Fibroblast of skin of abdomen (primary cell): ENCODE measurements around the gene FGF3. TPM values are rescaled to one million over a fixed set of nuclear protein-coding genes. Genes with fewer than 3 reads are reported as not detected.

Experiments used
- DNase-seq: peaks from one replicate; pipeline ENCODE4 v3.0.0-alpha.2; 2013
- polyA plus RNA-seq, 2 experiments: library from polyadenylated mRNA; unstranded; fragments of 120-200 nt; gene quantifications; one replicate each; pipeline ENCODE4 v1.2.1, GENCODE V29; 2013; ENCODE audit not compliant: insufficient read length in 2 of 2

The FGF3 gene
- not detected for polyA plus RNA-seq (2013, experiment 1 of 2; ENCODE audit: insufficient read length)
- polyA plus RNA-seq (2013, experiment 2 of 2; ENCODE audit: insufficient read length), result not detected

DNA sequence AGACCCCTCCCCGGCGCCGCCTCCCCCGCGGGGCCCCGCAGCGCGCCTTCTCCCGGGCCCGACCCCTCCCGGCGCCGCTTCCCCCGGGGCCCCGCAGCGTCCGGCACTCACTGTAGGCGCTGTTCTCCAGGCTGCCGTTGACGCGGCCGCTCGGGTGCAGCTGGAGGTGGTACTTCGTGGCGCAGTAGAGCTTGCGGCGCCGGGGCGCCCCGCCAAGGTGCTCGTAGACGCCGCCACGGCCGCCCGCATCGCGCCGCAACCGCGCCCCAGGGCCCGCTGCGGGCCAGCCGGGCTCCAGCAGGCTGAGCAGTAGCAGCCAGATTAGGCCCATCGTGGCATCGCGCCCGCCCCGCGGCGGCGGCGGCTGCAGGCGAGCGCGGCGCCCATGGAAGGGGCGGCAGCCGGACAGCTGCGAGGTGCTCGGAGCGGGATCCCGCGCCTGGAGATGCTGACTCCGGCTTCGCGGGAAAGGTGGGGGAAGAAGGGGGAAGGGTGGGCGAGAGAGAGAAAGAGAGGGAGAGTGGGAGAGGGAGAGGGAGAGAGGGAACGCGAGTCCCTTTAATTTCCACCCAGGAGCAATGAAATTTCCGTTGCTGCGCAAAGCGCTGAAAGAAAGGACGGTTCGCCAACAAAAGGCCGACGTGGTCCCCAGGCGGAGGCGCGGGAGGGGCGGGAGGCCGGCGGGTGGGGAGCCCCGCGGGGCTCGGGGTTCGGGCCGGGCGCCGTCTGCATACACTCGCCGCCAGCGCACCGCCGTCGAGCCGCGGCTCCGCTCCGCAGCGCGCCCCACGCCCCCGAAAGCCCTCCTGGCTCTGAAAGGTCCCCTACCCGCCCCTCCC is at the start of gene FGF3:
Gene FGF3 (minus strand): TSS at position 814 of the 839 bp plus-strand sequence. CDS start 483 bp downstream, at position 331.
- no peak for DNase-seq

DNA sequence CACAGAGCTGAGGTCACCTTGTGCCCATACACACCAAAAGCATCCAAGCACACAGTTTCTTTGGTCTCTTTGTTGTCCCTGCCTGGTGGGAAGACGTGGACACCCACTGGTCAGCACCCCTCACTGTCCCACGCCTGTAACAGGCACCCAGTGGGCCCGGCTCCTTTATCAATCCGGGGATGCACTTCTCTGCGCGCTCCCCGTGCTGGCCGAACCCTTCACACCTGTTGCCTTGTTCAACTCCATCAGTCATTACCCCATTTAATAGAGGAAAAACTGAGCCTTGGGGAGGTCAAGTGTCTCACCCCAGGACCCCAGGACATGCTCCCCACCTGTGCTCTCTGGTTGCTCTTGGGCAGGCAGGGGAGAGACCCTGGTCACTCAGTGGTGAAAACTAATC is 49.7 kb upstream of the FGF3 start:
- DNase-seq, result no peak

DNA sequence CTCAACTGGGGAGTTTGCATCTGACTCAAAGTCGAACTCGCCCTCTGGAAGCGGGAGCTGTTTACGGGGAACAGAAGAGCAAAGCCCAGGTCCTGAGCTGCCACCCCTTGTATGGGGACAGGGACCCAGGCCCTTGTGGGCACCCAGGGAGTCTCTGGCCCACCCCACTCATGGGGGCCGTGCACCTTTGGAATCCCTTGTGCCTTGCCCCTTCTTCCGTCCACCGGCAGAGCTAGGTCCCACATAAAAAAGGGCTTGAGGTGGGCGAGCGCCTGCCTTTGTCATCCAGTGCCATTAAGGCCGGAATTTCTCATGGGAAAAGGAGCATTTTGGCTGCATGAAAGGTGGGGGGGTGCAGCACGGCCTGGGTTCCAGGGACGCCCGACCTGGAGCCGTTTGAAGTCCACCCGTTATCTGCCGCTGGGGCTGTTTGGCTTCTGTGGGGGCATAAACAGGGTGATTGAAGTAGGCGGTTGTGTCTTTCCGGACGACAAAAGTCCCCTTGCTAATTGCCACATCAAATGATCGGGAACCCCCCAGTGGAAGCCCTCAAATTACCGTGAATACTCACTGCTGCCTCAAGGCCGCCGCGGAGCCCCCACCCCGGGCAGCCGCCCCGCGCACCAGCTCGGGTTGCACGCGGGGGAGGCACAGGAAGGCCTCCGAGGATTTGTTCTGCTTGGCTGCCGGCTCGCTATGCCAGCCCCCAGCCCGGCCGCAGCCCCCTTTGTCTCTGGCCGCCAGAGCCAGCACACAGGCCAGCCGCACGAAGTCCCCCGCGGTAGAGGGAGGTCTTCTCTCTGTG is 49.0 kb upstream of the FGF3 start:
- DNase-seq, result no peak

DNA sequence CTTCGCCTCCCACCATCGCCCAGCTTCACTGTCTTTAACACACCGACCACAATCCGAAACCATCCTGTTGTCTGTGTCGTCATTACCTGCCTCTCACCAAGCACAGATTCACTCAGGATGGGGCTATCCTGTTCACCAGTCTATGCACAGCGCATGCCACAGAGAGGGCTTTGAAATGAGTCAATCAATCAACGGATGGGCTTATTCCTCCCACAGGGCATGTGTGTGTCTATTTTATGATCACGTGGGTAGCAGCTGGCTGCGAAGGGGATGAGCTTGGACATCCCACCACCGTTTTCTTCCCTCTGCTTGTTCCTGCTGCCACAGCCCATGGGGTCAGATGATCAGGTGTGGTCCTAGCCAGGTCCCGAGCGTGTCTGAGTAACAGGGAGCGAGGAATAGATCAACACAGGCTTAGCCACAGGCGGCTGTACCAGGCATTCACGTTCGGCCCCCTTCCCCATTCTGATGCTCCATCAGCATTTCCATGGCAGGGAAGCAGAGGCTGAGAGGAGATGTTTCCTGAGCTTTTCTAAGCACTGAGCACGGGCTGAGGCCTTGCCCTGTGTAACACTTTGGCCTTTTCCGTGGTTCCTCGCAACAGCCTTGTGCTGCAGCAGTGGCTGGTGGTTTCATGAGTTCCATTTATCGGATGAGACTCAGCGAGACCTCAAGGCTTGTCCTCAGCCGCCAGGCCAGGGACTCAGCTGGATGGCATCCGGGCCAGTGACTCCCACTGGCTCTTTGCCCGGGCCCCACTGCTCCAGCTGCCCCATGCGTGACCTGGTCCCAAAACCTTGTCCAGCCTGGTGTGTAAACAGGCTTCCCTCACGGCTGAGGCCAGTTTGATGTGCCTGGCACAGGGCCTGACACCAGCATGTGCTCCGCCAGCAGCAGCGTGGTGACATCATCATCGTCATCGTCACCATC is 48.1 kb upstream of the FGF3 start:
- no peak for DNase-seq

DNA sequence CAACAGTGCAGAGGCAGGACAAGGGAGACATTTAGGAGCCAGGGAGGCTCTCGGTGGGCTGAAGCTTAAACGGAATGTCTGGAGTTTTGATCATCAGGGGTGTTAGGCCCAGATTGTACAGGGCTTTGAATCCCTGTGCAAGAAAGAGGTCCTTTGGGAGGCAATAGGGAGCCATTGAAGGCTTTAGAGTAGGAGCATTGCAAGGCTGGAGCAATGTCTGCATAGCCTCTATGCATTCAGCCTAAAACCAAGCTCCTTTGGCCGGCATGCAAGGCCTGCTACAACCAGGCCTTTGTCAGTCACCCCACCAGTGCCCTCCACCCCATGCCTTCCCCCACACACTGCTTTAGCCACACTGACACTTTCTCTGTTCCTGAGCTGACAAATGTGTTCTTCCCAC is 47.4 kb upstream of the FGF3 start:
- DNase-seq, result no peak

DNA sequence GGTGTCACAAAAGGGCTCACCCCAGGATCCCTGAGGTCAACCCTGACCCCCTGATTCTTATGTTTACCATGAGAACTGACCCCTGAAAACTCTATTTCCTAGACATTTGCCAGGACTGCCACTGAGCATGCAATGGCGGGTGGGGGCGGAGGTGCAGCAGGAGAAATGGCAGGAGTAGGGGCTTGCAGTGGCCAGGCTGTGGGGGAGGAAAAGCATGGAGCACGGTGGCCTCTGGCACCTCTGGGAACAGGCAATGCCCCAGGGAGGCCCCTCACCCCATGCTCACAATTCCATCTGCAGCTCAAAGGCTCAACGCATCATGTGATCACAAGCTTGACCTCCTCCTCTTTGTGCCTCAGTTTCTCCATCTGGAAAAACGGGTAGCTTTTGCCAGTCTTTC is 46.5 kb upstream of the FGF3 start:
- no peak for DNase-seq

DNA sequence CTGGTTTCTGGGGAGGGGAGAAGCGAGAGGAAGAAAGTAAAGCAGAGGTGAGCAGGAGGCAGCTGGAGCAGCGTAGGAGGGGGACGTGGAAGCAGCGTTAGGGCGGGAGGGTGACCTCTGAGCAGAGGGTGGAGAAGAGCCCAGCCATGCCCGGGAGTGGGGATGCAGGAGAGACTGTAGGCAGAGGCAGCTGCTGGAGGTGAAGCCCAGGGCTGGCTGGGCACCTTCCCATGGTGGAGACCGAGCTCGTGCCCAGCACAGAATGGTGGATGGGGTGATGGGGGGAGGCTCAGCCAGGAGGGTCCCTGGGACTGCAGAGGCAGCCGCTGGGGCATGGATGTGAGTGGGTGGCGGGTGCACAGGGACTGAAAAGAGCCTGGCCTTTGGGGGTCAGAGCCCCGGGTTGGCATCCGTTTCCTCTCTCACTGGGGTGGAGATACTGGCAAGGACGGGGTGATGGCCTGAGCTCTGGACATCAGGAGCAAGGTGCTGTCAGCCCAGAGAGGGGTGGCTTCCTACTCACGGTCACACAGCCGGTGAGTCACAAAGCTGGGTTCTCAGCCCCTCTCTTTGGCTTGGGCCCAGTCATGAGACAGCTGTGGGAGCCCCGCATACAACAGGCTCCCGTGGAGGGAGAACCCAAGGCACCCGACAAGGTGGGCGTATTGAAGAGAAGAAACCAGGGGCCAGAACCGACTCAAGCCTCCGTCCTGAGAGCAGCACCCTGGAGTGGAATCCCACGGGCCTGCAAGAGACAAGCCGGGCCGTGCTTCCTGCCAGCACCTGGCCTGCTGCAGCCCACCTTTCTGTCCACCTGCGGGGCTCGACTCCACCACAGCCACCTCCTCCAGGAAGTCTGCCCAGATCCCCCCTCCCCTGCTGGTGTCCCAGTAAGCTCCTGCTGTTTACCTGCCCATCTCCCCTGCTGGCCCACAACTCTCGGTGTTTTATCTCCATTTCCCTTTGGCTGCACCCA is 45.8 kb upstream of the FGF3 start:
- no peak for DNase-seq

DNA sequence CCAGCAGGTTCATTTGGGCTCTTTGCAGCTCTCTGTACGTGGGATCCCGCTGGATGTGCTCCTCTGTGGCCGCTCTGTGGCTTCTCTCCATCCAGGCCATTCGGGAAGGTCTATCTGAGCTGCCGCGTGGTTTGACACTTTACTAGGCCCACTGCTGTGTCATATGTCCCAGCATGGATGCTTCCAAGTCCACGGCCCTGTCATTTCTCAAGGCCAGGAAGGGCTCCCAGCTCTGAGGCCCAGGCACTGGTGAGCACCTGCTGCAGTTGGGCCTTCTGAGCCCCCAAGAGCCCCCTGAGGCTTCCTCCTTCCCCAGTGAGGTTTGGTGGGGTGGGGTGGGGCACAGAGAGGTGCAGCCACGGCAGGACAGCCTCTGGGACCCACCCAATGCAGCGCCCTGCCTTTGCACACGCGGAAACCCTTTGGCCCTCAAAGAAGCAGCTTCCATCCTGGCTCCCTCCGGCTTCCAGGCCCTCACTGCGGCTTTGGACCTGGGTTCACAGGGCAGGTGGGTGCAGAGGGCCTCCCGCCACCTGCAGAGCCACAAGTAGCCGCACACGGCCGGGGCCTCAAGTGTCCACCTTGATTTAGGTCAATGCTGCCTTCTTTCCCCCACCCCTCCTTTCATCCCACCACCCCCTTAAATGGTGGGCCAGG is 44.5 kb upstream of the FGF3 start:
- DNase-seq, result no peak

DNA sequence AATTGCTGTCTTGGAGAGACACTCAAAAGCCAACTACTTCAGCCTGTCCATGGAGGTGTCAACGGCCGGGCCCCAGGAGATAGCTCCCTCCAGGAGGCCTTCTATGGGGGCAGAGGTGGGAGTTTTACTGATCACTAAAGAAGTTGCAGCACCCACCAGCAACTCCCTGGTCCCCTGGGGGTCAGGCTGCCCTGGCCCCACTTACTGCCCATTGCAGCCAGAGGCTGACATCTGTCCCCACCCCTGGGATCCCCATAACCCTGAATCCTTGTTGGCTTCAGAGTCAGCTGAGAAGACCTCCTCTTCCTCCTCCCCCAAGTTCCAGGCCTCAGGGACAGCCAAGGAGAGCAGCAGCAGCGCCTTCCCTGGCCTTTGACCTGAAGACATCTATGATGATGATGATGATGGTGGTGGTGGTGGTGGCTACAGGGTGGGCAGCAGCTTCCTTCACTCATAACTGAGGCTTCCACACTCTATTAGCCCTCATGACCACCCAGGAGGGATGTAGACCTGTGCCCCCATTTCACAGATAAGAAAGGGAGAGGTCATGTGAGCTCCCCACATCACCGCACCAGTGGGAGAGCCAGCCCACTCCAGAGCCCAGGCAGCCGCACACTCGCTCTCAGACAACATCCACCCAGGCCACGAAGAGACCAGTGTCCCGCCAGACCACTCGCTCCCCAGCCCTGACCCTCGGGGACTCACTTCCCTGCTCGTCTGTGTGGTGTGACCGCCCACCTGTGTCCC is 43.8 kb upstream of the FGF3 start:
- no peak for DNase-seq

DNA sequence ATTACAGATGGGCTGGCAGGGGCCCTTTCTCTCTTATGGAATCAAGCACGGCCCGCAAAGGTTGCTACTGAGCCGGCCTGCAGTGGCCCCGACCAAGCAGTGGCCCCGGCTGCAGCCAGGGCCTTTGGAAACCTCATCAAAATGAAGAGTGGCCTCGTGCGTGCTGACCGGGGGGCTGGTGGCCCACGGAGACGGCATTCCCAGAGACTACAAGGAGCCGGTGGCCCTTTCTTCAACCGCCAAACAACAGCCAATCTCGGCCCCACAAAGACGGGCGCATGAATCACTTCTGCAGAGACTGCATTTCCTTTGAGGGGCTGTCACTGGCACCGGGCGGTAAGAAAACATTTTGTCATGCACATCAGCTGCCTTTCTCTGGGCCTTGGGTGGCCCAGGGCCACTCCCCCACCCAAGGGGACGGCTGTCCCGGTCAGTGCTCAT is 43.1 kb upstream of the FGF3 start:
- DNase-seq, result no peak

DNA sequence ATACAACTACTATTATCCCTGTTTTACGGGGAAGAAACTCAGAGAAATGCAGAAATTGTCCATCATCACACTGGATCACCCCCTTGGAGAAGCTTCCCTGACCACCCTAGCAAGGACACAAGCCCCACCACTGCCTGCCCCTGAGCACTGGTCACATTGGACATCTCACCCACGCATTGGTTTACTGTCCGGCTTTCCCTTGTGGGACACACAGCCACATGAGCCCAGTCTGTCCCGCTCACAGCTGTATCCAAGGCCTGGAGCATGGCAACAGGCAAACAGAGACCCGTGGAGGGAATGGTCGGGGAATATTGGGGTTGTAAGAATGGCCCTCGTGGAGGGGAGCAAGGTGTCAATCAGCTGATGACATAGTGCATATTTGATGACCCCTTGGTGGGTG is 42.7 kb upstream of the FGF3 start:
- DNase-seq, result no peak

DNA sequence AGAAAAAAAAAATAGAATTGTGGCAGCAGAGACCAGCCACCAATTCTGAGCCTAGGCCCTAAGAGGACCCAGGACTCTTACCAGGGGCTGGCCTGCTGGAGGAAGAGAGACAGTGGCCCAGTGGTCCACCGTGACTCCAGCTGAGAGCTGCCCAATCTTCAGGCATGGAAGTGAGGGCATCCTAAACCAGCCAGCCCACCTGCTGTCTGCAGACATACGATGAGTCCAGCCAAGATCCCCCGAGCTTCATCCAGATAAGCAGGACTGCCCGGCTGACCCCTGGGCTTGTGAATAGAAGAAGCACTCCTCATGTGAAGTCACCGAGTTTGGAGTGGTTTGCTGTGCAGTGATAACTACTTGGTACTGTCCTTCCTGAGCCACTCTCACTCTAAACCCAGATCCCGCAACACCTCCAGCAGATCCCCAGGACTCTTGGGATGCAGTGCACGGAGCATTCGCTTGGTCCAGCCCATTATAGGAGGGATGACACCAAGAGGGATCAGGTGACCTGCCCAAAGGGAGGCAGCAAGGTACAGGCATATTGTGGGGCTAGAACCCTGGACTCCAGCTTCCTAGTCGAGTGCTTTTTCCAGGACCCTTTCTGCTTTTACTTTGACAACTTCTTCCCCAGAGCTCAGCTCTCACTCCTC is 41.7 kb upstream of the FGF3 start:
- DNase-seq, result no peak

DNA sequence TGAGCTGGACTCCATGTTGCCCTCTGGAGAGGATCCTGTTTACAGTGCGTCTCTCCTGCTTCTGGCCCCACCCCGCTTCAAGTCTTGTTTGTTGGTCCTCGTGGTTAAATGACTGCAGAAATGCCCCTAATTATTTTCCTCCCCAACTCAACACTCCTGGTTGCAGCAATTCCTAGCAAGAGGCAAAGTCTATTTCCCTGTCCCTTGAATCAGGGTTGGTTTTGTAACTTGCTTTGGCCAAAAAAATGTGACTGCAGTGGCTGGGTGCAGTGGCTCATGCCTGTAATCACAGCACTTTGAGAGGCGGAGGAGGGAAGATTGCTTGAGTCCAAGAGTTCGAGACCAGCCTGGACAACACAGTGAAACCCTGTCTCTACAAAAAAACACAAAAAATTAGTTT is 41.0 kb upstream of the FGF3 start:
- DNase-seq, result no peak

DNA sequence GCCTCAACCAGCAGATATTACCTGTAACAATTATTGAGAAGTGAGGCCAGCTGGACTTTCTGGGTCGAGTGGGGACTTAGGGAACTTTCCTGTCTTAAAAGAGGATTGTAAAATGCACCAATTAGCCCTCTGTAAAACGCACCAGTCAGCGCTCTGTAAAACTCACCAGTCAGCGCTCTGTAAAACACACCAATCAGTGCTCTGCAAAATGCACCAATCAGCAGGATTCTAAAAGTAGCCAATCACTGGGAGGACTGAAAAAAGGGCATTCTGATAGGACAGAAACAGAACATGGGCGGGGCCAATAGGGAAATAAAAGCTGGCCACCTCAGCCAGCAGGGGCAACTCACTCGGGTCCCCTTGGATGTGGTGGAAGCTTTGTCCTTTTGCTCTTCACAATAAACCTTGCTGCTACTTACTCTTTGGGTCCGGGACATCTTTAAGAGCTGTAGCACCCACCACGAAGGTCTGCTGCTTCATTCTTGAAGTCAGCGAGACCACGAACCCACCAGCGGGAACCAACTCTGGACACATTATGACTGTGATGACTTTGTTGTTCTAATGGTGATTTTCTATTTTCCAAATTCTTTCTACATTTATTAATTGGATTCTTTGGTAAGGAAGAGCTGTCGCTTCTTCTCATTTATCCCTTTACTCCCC is 40.2 kb upstream of the FGF3 start:
- no peak for DNase-seq

DNA sequence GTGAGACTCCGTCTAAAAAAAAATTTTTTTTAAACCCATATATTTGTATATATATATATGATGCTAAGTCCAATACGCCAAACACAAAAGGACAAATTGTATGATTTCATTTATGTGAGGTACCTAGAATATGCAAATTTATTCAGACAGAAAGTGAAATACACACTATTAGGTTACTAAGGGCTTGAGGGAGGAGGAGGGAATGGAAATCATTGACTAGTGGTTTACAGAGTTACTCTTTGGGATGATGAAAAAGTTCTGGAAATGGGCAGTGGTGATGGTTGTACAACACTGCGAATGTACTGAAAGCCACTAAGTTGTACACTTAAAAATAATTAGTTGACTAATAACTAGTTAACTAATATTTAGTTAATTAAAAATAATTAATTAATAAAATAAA is 36.2 kb upstream of the FGF3 start:
- DNase-seq, result no peak

DNA sequence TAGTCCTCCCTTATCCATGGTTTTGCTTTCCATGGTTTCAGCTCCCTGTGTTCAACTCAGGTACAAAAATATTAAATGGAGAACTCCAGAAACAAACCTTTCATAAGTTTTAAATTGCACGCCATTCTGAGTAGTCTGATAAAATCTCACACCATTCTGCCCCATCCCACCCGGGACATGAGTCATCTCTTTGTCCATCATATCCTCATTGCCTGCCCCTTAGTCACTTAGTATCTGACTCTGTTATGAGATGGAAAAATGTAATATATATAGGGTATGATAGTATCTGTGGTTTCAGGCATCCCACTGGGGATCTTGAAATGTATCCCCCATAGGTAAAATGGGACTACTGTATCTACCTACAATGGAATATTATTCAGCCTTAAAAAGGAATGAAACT is 35.5 kb upstream of the FGF3 start:
- peak; percentile 50 for DNase-seq

DNA sequence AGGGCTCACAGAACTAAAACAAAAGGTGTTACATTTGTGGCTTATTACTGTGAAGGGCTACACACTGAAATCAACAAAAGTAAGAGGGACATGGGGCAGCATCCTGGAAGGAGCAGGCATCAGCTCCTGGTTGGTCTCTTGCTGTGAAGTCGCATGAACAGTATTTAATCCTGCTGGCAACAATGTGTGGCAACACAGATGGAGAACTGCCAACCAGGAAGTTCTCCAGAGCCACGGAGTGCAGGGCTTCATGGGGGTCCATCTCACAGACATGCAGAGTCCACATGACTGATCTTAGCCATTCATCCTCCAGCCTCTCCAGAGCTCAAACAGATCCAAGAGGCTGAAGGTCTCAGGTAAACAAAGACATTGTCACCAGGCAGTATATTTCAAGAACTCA is 32.8 kb upstream of the FGF3 start:
- DNase-seq, result no peak

DNA sequence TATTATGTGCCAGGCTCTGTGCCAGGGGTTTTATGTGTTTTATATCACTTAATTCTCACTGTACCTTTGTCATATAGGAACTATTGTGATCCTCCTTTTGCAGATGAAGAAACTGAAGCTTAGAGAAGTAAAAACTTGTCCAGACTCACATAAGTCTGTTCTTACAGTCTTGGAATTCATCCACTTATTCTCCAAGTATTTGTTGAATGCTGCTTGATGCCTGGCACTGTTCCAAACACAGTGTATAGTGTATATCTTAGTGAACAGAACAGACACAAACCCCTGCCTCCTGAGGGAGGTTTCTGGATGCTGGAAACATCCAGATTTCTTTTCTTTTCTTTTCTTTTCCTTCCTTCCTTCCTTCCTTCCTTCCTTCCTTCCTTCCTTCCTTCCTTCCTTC is 29.0 kb upstream of the FGF3 start:
- DNase-seq, result peak; percentile 37

DNA sequence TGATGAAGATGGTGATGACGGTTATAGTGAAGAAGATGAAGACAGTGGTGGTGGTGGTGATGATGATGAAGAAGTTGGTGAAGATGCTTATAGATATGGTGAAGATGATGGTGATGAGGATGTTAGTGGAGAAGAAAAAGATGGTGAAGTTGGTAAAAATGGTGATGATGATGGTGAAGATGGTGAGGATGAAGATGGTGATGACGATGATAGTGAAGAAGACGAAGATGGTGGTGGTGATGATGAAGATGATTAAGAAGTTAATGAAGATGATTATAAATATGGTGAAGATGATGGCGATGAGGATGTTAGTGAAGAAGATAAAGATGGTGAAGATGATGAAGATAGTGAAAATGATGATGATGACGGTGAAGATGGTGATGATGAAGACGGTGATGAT is 25.2 kb upstream of the FGF3 start:
- no peak for DNase-seq
